Measurements from ENCODE around the gene CLPX. TPM values are rescaled to one million over a fixed set of nuclear protein-coding genes. Genes with fewer than 3 reads are reported as not detected.

The CLPX gene
- total RNA-seq, 2 experiments from 2014 or later: 26.0 to 53.3 TPM

DNA sequence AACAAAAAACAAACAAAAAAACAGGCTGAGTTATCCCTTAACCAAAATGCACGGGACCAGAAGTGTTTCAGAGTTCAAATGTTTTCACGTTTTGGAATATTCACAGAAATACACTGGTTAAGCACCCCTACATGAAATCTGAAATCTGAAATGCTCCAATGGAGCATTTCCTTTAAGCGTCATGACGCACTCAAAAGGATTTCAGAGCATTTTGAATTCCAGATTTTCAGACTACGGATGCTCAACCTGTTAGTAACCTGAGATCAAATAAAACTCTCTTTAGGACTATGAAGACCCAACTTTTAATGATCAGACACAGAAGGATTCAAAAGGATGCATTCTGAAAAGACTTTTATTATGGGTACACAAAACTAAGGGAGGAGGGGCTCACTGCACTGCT lies 9.6 kb downstream of the CLPX start:
- CTCF ChIA-PET (ENCODE audit: unreplicated experiment): no interaction called here
- Histone ChIP-seq H3K79me2 (ENCODE audit: insufficient read depth, low read depth, low read length) (peaks cover 17% of the 10 kb centered on the region; the same call in 1 of the 2 replicates), H3K4me1 (ENCODE audit: insufficient read depth, low read length, poor library complexity, severe bottlenecking) (no peaks in the 10 kb centered on the region), H3K36me3 (ENCODE audit: insufficient read depth, low read length) (peaks cover 92% of the 10 kb centered on the region), H3K27ac (ENCODE audit: low read depth, low read length, poor library complexity, severe bottlenecking) (no peak overlapping the region), H2AFZ (ENCODE audit: low read length) (no peak overlapping the region), H3K9me2 (ENCODE audit: insufficient read depth, low read length) (no peaks in the 10 kb centered on the region), H3K4me3 (ENCODE audit: low read depth, low read length, poor library complexity, severe bottlenecking) (no peak overlapping the region), H3K9me3 (ENCODE audit: low read length) (no peaks in the 10 kb centered on the region), H3K4me2 (ENCODE audit: low read length) (no peak overlapping the region), H4K20me1 (ENCODE audit: insufficient read depth, low read length) (no peaks in the 10 kb centered on the region)
- POLR2A ChIA-PET: no interaction called here
- no TSS peak for BruUV-seq (replicated peaks)
- intact Hi-C loops (cut with micrococcal nuclease; ENCODE audit: unreplicated experiment): no loop called here
- TF ChIP-seq EZH2phosphoT487 (IDR thresholded peaks at IDR 0.05; ENCODE audit: borderline replicate concordance, low read depth, low read length): no peak
- TF ChIP-seq, protein P1, sequence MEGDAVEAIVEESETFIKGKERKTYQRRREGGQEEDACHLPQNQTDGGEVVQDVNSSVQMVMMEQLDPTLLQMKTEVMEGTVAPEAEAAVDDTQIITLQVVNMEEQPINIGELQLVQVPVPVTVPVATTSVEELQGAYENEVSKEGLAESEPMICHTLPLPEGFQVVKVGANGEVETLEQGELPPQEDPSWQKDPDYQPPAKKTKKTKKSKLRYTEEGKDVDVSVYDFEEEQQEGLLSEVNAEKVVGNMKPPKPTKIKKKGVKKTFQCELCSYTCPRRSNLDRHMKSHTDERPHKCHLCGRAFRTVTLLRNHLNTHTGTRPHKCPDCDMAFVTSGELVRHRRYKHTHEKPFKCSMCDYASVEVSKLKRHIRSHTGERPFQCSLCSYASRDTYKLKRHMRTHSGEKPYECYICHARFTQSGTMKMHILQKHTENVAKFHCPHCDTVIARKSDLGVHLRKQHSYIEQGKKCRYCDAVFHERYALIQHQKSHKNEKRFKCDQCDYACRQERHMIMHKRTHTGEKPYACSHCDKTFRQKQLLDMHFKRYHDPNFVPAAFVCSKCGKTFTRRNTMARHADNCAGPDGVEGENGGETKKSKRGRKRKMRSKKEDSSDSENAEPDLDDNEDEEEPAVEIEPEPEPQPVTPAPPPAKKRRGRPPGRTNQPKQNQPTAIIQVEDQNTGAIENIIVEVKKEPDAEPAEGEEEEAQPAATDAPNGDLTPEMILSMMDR (conservative IDR thresholded peaks at IDR 0.05; ENCODE audit: low read length): no peak
- no peak for DNase-seq (ENCODE audit: low spot score)

- Histone ChIP-seq H2AFZ (ENCODE audit: low read length) (no peak overlapping the region), H3K4me1 (ENCODE audit: insufficient read depth, low read length, poor library complexity, severe bottlenecking) (no peaks in the 10 kb centered on the region), H4K20me1 (ENCODE audit: insufficient read depth, low read length) (no peaks in the 10 kb centered on the region), H3K27ac (ENCODE audit: low read depth, low read length, poor library complexity, severe bottlenecking) (no peak overlapping the region), H3K4me3 (ENCODE audit: low read depth, low read length, poor library complexity, severe bottlenecking) (no peak overlapping the region), H3K79me2 (ENCODE audit: insufficient read depth, low read depth, low read length) (peaks cover 7% of the 10 kb centered on the region; the same call in 1 of the 2 replicates), H3K9me2 (ENCODE audit: insufficient read depth, low read length) (no peaks in the 10 kb centered on the region), H3K4me2 (ENCODE audit: low read length) (no peak overlapping the region), H3K36me3 (ENCODE audit: insufficient read depth, low read length) (peaks cover 92% of the 10 kb centered on the region), H3K9me3 (ENCODE audit: low read length) (no peaks in the 10 kb centered on the region)
- TF ChIP-seq, protein P1 (conservative IDR thresholded peaks at IDR 0.05; ENCODE audit: low read length): no peak
- no peak for TF ChIP-seq EZH2phosphoT487 (IDR thresholded peaks at IDR 0.05; ENCODE audit: borderline replicate concordance, low read depth, low read length)
- ChIA-PET CTCF (ENCODE audit: unreplicated experiment) (no interaction called here), POLR2A (interaction anchor here (0.6 to 0.7 kb wide), 2 partner anchors 11 kb away, joined by 3 read pairs; partner anchors contain the start of gene CLPX)
- no TSS peak for BruUV-seq (replicated peaks)
- no peak for DNase-seq (ENCODE audit: low spot score)
- intact Hi-C loops (cut with micrococcal nuclease; ENCODE audit: unreplicated experiment): no loop called here
Observed at GRCh38 chr15:65174509-65174908, 10.6 kb downstream of the CLPX start.

DNA sequence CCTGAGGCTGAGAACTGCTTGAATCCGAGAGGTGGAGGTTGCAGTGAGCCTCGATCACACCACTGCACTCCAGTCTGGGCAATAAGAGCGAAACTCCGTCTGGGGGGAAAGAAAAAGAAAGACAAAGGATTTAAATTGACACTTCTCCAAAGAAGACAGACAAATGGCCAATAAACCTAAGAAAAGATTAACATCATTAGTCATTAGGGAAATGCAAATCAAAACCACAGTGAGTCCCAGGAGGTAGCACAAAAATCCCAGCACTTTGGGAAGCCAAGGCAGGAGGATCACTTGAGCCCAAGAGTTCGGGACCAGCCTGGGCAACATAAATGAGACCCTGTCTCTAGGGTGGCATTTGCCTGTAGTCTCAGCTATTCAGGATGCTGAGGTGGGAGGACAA lies 12.6 kb downstream of the CLPX start:
- H4K20me1 ChIP-seq (ENCODE audit: insufficient read depth, low read length): no peaks in the 10 kb centered on the region
- no TSS peak for BruUV-seq (replicated peaks)
- no peak for DNase-seq (ENCODE audit: low spot score)

More for the DNA sequence above, 12.6 kb downstream of the CLPX start:
- H3K9me3 ChIP-seq (ENCODE audit: low read length): no peaks in the 10 kb centered on the region
- H3K4me3 ChIP-seq (ENCODE audit: low read depth, low read length, poor library complexity, severe bottlenecking): no peak overlapping the region
- H3K4me2 ChIP-seq (ENCODE audit: low read length): no peak overlapping the region
- H3K36me3 ChIP-seq (ENCODE audit: insufficient read depth, low read length): peaks cover 82% of the 10 kb centered on the region
- H3K4me1 ChIP-seq (ENCODE audit: insufficient read depth, low read length, poor library complexity, severe bottlenecking): no peaks in the 10 kb centered on the region
- no peak overlapping the region for H2AFZ ChIP-seq (ENCODE audit: low read length)
- CTCF ChIA-PET (ENCODE audit: unreplicated experiment): no interaction called here
- H3K27ac ChIP-seq (ENCODE audit: low read depth, low read length, poor library complexity, severe bottlenecking): no peak overlapping the region
- intact Hi-C loops (cut with micrococcal nuclease; ENCODE audit: unreplicated experiment): no loop called here
- no peaks in the 10 kb centered on the region for H3K79me2 ChIP-seq (ENCODE audit: insufficient read depth, low read depth, low read length)
- POLR2A ChIA-PET: interaction anchor here (0.7 kb wide), 1 partner anchor 33 kb away, joined by 7 read pairs; no protein-coding TSS in a partner anchor
- TF ChIP-seq, protein P1 (conservative IDR thresholded peaks at IDR 0.05; ENCODE audit: low read length): no peak
- no peak for TF ChIP-seq EZH2phosphoT487 (IDR thresholded peaks at IDR 0.05; ENCODE audit: borderline replicate concordance, low read depth, low read length)
- H3K9me2 ChIP-seq (ENCODE audit: insufficient read depth, low read length): no peaks in the 10 kb centered on the region

Measured in OCI-LY7 (cell line).